ENCODE data around the gene RNASE13. TPM values are rescaled to one million over a fixed set of nuclear protein-coding genes. Genes with fewer than 3 reads are reported as not detected.

The RNASE13 gene
- total and polyA plus RNA-seq, 2 experiments from 2014 or later: not detected

DNA sequence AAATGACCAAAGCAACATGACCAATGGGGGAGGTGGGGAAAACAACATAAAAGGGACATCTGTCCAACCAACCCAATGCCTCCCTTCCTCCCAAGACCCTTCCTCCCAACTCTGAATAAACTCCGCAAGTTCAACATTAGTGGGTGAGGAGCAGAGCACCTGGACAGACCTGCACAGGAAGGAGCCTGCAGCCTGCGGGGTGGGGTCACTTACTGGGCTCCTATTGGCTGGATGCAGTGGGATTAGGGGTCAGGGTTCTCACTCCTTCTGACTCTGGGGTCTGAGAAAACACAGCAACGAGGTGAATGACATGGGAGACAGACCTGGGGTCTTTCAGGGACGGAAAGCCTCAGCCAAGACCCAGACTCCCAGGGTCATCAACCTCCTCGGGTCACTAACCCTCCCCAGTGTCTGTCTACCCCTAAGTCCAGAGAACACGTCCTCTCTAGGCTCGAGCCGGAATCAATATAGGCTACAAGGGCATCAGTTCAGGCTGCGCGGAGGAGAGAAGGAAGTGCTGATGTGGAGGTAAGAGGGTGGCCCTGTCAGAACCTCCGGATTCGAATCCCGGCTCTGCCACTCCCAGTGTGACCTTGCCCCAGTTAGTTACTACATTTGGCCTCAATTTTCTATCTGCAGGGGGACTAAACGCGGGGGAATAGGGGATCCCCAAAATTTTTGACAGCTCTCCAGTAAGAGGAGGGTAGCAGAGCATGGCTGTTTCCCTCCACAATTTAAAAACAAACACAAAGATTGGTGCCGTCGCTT is 10.6 kb downstream of the RNASE13 start:
- no peak overlapping the region for H3K9ac ChIP-seq
- in situ Hi-C loops (cut with MboI): no loop called here
- WGBS, 2 experiments (ENCODE audit: low coverage in 1 of 2, low lambda C conversion rate in 2 of 2, missing lambda C conversion rate in 2 of 2): 45 to 53% methylated on average over 15 to 17 of the region's 17 CpGs

GRCh38 chr14:21023174-21023573 is 11.4 kb downstream of the RNASE13 start:
- peaks cover 32% of the 10 kb centered on the region for H3K27me3 ChIP-seq (replicated peaks; ENCODE audit: insufficient read depth)
- WGBS, 2 experiments (ENCODE audit: low coverage in 1 of 2, low lambda C conversion rate in 2 of 2, missing lambda C conversion rate in 2 of 2): 74 to 80% methylated on average over 7 of the region's 7 CpGs

More for the DNA sequence above, 10.6 kb downstream of the RNASE13 start:
- Histone ChIP-seq H3K9me2 (ENCODE audit: insufficient read depth) (no peaks in the 10 kb centered on the region), H3K9me3 (ENCODE audit: low read depth) (no peaks in the 10 kb centered on the region), H4K20me1 (ENCODE audit: insufficient read depth) (no peaks in the 10 kb centered on the region), H3K4me3 (peak overlapping the region; percentile 51; the same call in 1 of the 2 replicates), H3F3A (ENCODE audit: insufficient read depth) (no peaks in the 10 kb centered on the region), H3K27me3 (replicated peaks; ENCODE audit: insufficient read depth) (peaks cover 32% of the 10 kb centered on the region), H3K4me1 (ENCODE audit: insufficient read depth) (no peaks in the 10 kb centered on the region), H3K79me2 (ENCODE audit: insufficient read depth) (no peaks in the 10 kb centered on the region), H3K27ac (no peak overlapping the region), H3K36me3 (ENCODE audit: low read depth) (no peaks in the 10 kb centered on the region), H3K4me2 (ENCODE audit: unreplicated experiment) (peak overlapping the region; percentile 68), H2AFZ (0 out of 2 replicates have a peak overlapping the region, but pooled peaks have one; percentile 18)
- TF ChIP-seq EZH2phosphoT487 (IDR thresholded peaks at IDR 0.05; ENCODE audit: insufficient read depth, low read depth) (no peak), EZH2 (IDR thresholded peaks at IDR 0.05; ENCODE audit: insufficient read depth, poor library complexity, severe bottlenecking) (peak; percentile 81)
- no peak for DNase-seq

GRCh38 chr14:21022686-21023085 is 11.9 kb downstream of the RNASE13 start:
- Histone ChIP-seq H3K27ac (no peak overlapping the region), H3K9ac (no peak overlapping the region), H4K20me1 (ENCODE audit: insufficient read depth) (no peaks in the 10 kb centered on the region), H3K79me2 (ENCODE audit: insufficient read depth) (no peaks in the 10 kb centered on the region), H3K4me2 (ENCODE audit: unreplicated experiment) (no peak overlapping the region), H3K4me1 (ENCODE audit: insufficient read depth) (no peaks in the 10 kb centered on the region), H3K4me3 (no peak overlapping the region), H3F3A (ENCODE audit: insufficient read depth) (no peaks in the 10 kb centered on the region), H3K27me3 (replicated peaks; ENCODE audit: insufficient read depth) (peaks cover 32% of the 10 kb centered on the region), H2AFZ (no peak overlapping the region), H3K36me3 (ENCODE audit: low read depth) (no peaks in the 10 kb centered on the region), H3K9me2 (ENCODE audit: insufficient read depth) (no peaks in the 10 kb centered on the region), H3K9me3 (ENCODE audit: low read depth) (no peaks in the 10 kb centered on the region)
- in situ Hi-C loops (cut with MboI): no loop called here
- no peak for DNase-seq
- WGBS, 2 experiments (ENCODE audit: low coverage in 1 of 2, low lambda C conversion rate in 2 of 2, missing lambda C conversion rate in 2 of 2): 77 to 80% methylated on average over 5 of the region's 5 CpGs
- TF ChIP-seq EZH2phosphoT487 (IDR thresholded peaks at IDR 0.05; ENCODE audit: insufficient read depth, low read depth): no peak
- TF ChIP-seq EZH2 (IDR thresholded peaks at IDR 0.05; ENCODE audit: insufficient read depth, poor library complexity, severe bottlenecking): no peak

More at GRCh38 chr14:21023174-21023573, 11.4 kb downstream of the RNASE13 start:
- no peak overlapping the region for H3K9ac ChIP-seq
- H3K27ac ChIP-seq: no peak overlapping the region
- DNase-seq: no peak
- in situ Hi-C loops (cut with MboI): no loop called here
- H3K79me2 ChIP-seq (ENCODE audit: insufficient read depth): no peaks in the 10 kb centered on the region
- no peaks in the 10 kb centered on the region for H3F3A ChIP-seq (ENCODE audit: insufficient read depth)
- TF ChIP-seq EZH2 (IDR thresholded peaks at IDR 0.05; ENCODE audit: insufficient read depth, poor library complexity, severe bottlenecking): no peak
- no peak for TF ChIP-seq EZH2phosphoT487 (IDR thresholded peaks at IDR 0.05; ENCODE audit: insufficient read depth, low read depth)
- H3K4me3 ChIP-seq: no peak overlapping the region
- no peaks in the 10 kb centered on the region for H3K9me3 ChIP-seq (ENCODE audit: low read depth)
- H3K4me1 ChIP-seq (ENCODE audit: insufficient read depth): no peaks in the 10 kb centered on the region
- H3K36me3 ChIP-seq (ENCODE audit: low read depth): no peaks in the 10 kb centered on the region
- no peak overlapping the region for H3K4me2 ChIP-seq (ENCODE audit: unreplicated experiment)
- no peaks in the 10 kb centered on the region for H4K20me1 ChIP-seq (ENCODE audit: insufficient read depth)
- H2AFZ ChIP-seq: no peak overlapping the region
- H3K9me2 ChIP-seq (ENCODE audit: insufficient read depth): no peaks in the 10 kb centered on the region

DNA sequence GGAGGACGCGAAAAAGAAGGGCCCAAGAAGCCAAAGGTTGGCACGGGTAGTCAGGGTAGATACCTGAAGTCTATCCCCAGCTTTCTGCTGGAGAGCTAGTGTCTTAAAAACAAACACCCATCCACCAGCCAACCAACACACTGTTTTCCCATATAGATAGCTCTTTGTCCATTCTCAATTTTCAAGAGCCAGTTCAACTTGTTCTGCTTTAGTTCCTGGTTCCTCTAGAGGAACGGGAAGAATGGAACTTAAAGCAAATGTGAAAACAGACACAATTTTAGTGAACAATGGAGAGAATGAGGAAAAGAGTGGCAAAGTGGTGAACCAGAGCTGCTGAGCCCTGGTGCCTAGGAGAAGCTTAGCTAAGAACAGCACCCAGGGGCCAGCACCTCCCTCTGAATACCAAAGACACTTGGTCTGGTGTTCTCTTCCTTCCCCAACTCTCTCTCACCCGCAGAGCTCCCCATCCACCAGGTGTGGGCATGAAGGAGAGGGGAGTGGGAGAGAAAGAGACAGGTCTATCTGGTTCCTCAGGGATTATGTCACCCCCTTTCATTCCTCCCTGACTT is 13.5 kb downstream of the RNASE13 start:
- H3K36me3 ChIP-seq (ENCODE audit: low read depth): no peaks in the 10 kb centered on the region
- no peak overlapping the region for H3K4me2 ChIP-seq (ENCODE audit: unreplicated experiment)
- H3K79me2 ChIP-seq (ENCODE audit: insufficient read depth): no peaks in the 10 kb centered on the region
- H4K20me1 ChIP-seq (ENCODE audit: insufficient read depth): no peaks in the 10 kb centered on the region
- DNase-seq: no peak
- no peak overlapping the region for H3K27ac ChIP-seq
- no peak overlapping the region for H3K4me3 ChIP-seq
- no peaks in the 10 kb centered on the region for H3K4me1 ChIP-seq (ENCODE audit: insufficient read depth)
- no peaks in the 10 kb centered on the region for H3K9me3 ChIP-seq (ENCODE audit: low read depth)
- no peak overlapping the region for H2AFZ ChIP-seq
- WGBS, 2 experiments (ENCODE audit: low coverage in 1 of 2, low lambda C conversion rate in 2 of 2, missing lambda C conversion rate in 2 of 2): 72 to 78% methylated on average over 5 of the region's 5 CpGs
- TF ChIP-seq EZH2 (IDR thresholded peaks at IDR 0.05; ENCODE audit: insufficient read depth, poor library complexity, severe bottlenecking) (no peak), EZH2phosphoT487 (IDR thresholded peaks at IDR 0.05; ENCODE audit: insufficient read depth, low read depth) (no peak)
- no peak overlapping the region for H3K9ac ChIP-seq
- H3K27me3 ChIP-seq (replicated peaks; ENCODE audit: insufficient read depth): peaks cover 31% of the 10 kb centered on the region
- in situ Hi-C loops (cut with MboI): no loop called here
- H3F3A ChIP-seq (ENCODE audit: insufficient read depth): no peaks in the 10 kb centered on the region
- no peaks in the 10 kb centered on the region for H3K9me2 ChIP-seq (ENCODE audit: insufficient read depth)

Measured in GM23248 (cell line).